K562 (cell line): ENCODE measurements around the gene HBQ1. TPM values are rescaled to one million over a fixed set of nuclear protein-coding genes. Genes with fewer than 3 reads are reported as not detected.

Experiments
- ARID1B ChIP-seq: fragments of 450-650 bp; IDR thresholded peaks from 2 replicates; pipeline ENCODE4 v1.6.1; 2016; ENCODE audit warnings: antibody characterized with exemption, mild to moderate bottlenecking, inconsistent platforms
- CTCF ChIP-seq, 3 experiments: IDR thresholded peaks in 2 of 3; conservative IDR thresholded peaks in 1 of 3; 2 replicates each; pipeline ENCODE4 v1.5.1; 2011 to 2012; ENCODE audit warnings: low read length in 3 of 3, mild to moderate bottlenecking in 3 of 3, control low read depth in 2 of 3, improper control_type of control experiment in 1 of 3, inconsistent platforms in 1 of 3, low read depth in 1 of 3, mixed read lengths in 1 of 3, moderate library complexity in 1 of 3; ENCODE audit not compliant: insufficient read depth in 2 of 3
- E2F6 ChIP-seq, 2 experiments: IDR thresholded peaks; 2 replicates each; pipeline ENCODE4 v1.6.1; 2011; ENCODE audit warnings: borderline replicate concordance in 1 of 2, control low read depth in 1 of 2, low read depth in 1 of 2, low read length in 1 of 2, mild to moderate bottlenecking in 1 of 2, mixed read lengths in 1 of 2, moderate library complexity in 1 of 2; ENCODE audit not compliant: insufficient read depth in 1 of 2, insufficient read length in 1 of 2, poor library complexity in 1 of 2, severe bottlenecking in 1 of 2; ENCODE audit errors: extremely low read depth in 1 of 2
- GATA2 ChIP-seq: sonication (generic); formaldehyde crosslinking; IDR thresholded peaks from 2 replicates; pipeline ENCODE4 v1.4.0; 2020; ENCODE audit warnings: mild to moderate bottlenecking, missing genetic modification reagents
- HLTF ChIP-seq: fragments of 450-650 bp; IDR thresholded peaks from 2 replicates; pipeline ENCODE4 v1.6.1; 2016
- IFI16 ChIP-seq: fragments of 250-450 bp; sonication (Bioruptor Pico); IDR thresholded peaks from 2 replicates; pipeline ENCODE4 v2.1.2; 2022; ENCODE audit warnings: mild to moderate bottlenecking, inconsistent platforms
- KDM1A ChIP-seq, 2 experiments: fragments of 450-650 bp; IDR thresholded peaks; 2 replicates each; pipeline ENCODE4 v1.6.1; 2016; ENCODE audit warnings: mild to moderate bottlenecking in 2 of 2
- MAFK ChIP-seq: IDR thresholded peaks from 2 replicates; pipeline ENCODE4 v1.6.1; 2011; ENCODE audit warnings: low read length, improper control_type of control experiment
- MAZ ChIP-seq, 2 experiments: fragments of 450-650 bp in 1 of 2; sonication (generic) in 1 of 2; formaldehyde crosslinking; IDR thresholded peaks in 1 of 2; conservative IDR thresholded peaks in 1 of 2; 2 replicates each; pipeline versions ENCODE4 v1.4.0 to v1.5.0; 2020; ENCODE audit warnings: mild to moderate bottlenecking in 1 of 2, missing genetic modification reagents in 1 of 2
- MTA2 ChIP-seq: fragments of 450-650 bp; IDR thresholded peaks from 2 replicates; pipeline ENCODE4 v1.6.1; 2016; ENCODE audit warnings: low read depth
- NCOR1 ChIP-seq: fragments of 450-650 bp; IDR thresholded peaks from 2 replicates; pipeline ENCODE4 v1.6.1; 2016; ENCODE audit warnings: mild to moderate bottlenecking, moderate library complexity
- NFE2 ChIP-seq: IDR thresholded peaks from 2 replicates; pipeline ENCODE4 v1.6.1; 2014; ENCODE audit warnings: antibody characterized with exemption, low read depth
- NFIC ChIP-seq: fragments of 450-650 bp; IDR thresholded peaks from 2 replicates; pipeline ENCODE4 v1.6.1; 2017; ENCODE audit warnings: mild to moderate bottlenecking, inconsistent platforms
- NR2C2 ChIP-seq, 2 experiments: fragments of 200-800 bp in 1 of 2; sonication (Bioruptor generic) in 1 of 2; sonication (generic) in 1 of 2; formaldehyde crosslinking in 1 of 2; IDR thresholded peaks; 2 replicates each; pipeline versions ENCODE4 v1.6.1 to v1.8.0; 2016 to 2022; ENCODE audit warnings: mild to moderate bottlenecking in 1 of 2, missing compliant biosample characterization in 1 of 2, missing genetic modification characterization in 1 of 2, missing genetic modification reagents in 1 of 2
- PHF20 ChIP-seq: fragments of 450-650 bp; IDR thresholded peaks from 2 replicates; pipeline ENCODE4 v1.6.1; 2018; ENCODE audit not compliant: partially characterized antibody
- PML ChIP-seq: IDR thresholded peaks from 2 replicates; pipeline ENCODE4 v1.6.1; 2012; ENCODE audit warnings: low read length, inconsistent platforms
- RB1 ChIP-seq: fragments of 450-650 bp; IDR thresholded peaks from 2 replicates; pipeline ENCODE4 v1.6.1; 2017; ENCODE audit warnings: low read depth, mild to moderate bottlenecking
- RCOR1 ChIP-seq, 2 experiments: IDR thresholded peaks; 2 replicates each; pipeline ENCODE4 v1.6.1; 2012; ENCODE audit warnings: low read depth in 2 of 2, low read length in 2 of 2, borderline replicate concordance in 1 of 2, improper control_type of control experiment in 1 of 2
- RFX5 ChIP-seq: IDR thresholded peaks from 2 replicates; pipeline ENCODE4 v1.6.1; 2011; ENCODE audit warnings: low read depth, mild to moderate bottlenecking, improper control_type of control experiment, low read length
- SMAD1 ChIP-seq: fragments of 150-350 bp; IDR thresholded peaks from 2 replicates; pipeline ENCODE4 v1.6.1; 2014; ENCODE audit warnings: low read length, low read depth; ENCODE audit not compliant: partially characterized antibody
- SMARCA4 ChIP-seq: fragments of 450-650 bp; IDR thresholded peaks from 2 replicates; pipeline ENCODE4 v1.6.1; 2016
- SRSF1 ChIP-seq: fragments of 200-400 bp; formaldehyde crosslinking; IDR thresholded peaks from 2 replicates; pipeline ENCODE4 v1.6.1; 2017; ENCODE audit warnings: mild to moderate bottlenecking, low read depth, low read length, moderate library complexity
- STAT5A ChIP-seq: IDR thresholded peaks from 2 replicates; pipeline ENCODE4 v1.6.1; 2012; ENCODE audit warnings: low read length, inconsistent platforms, borderline replicate concordance
- TAL1 ChIP-seq: fragments of 450-650 bp; IDR thresholded peaks from 2 replicates; pipeline ENCODE4 v1.6.1; 2016; ENCODE audit warnings: mild to moderate bottlenecking
- TBL1XR1 ChIP-seq, 2 experiments: IDR thresholded peaks; 2 replicates each; pipeline ENCODE4 v1.6.1; 2012; ENCODE audit warnings: improper control_type of control experiment in 2 of 2, low read length in 2 of 2, mild to moderate bottlenecking in 1 of 2
- TEAD4 ChIP-seq, 2 experiments: sonication (generic) in 1 of 2; formaldehyde crosslinking in 1 of 2; IDR thresholded peaks; 2 replicates each; pipeline versions ENCODE4 v1.6.1 to v1.8.0; 2012 to 2022; ENCODE audit warnings: borderline replicate concordance in 1 of 2, inconsistent platforms in 1 of 2, low read length in 1 of 2, mild to moderate bottlenecking in 1 of 2, missing genetic modification reagents in 1 of 2
- ZNF134 ChIP-seq: fragments of 250-450 bp; sonication (Bioruptor Pico); conservative IDR thresholded peaks from 2 replicates; pipeline ENCODE4 v1.4.0; 2020
- ZNF589 ChIP-seq: fragments of 200-800 bp; sonication (Bioruptor generic); IDR thresholded peaks from 2 replicates; pipeline ENCODE4 v1.6.1; 2016; ENCODE audit warnings: low read depth, missing genetic modification characterization, missing compliant biosample characterization
- ZNF707 ChIP-seq: fragments of 250-450 bp; sonication (Bioruptor Pico); conservative IDR thresholded peaks from 2 replicates; pipeline ENCODE4 v1.8.0; 2022; ENCODE audit warnings: inconsistent platforms, mild to moderate bottlenecking, moderate library complexity
- polyA plus RNA-seq, 8 experiments: library from polyadenylated mRNA; depleted of rRNA in 4 of 8; stranded (reverse) in 5 of 8; unstranded in 3 of 8; fragments of >200 nt; fragmentation: Nextera tagmentation in 2 of 8; fragmentation: Illumina TruSeq in 1 of 8; extraction: Ambion mirVana in 2 of 8; extraction: Trizol in 1 of 8; gene quantifications; 2 replicates each; pipeline versions ENCODE4 v1.2.1 to v1.2.3, GENCODE V29; 2011 to 2014; ENCODE audit warnings: inconsistent platforms in 1 of 8, missing spikeins in 1 of 8
- total RNA-seq, 7 experiments: library from RNA; depleted of rRNA in 6 of 7; stranded (reverse); fragments of >200 nt in 6 of 7; fragmentation: Illumina TruSeq in 2 of 7; extraction: Trizol in 2 of 7; gene quantifications; 2 replicates each; pipeline versions ENCODE4 v1.2.1 to v1.2.3, GENCODE V29; 2011 to 2021; ENCODE audit warnings: low replicate concordance in 1 of 7

Gene HBQ1
- total and polyA plus RNA-seq, 9 of the 15 experiments (the other 6 are each of a cell fraction or from before 2014, with no cell fraction given): 2.3 to 190 (median 19.8) TPM

- no peak for TF ChIP-seq PHF20
- peak; percentile 95 for TF ChIP-seq TAL1
- no peak for TF ChIP-seq HLTF
- TF ChIP-seq NFIC: peak; percentile 83
- TF ChIP-seq SRSF1: no peak
- TF ChIP-seq IFI16 (CRISPR knock-in tag): peak; percentile 68; the same call in 1 of the 2 replicates
- peak; percentile 96 for TF ChIP-seq NCOR1
- no peak for TF ChIP-seq RFX5
- TF ChIP-seq NFE2: peak; percentile 31; the same call in 1 of the 2 replicates
- TF ChIP-seq SMAD1: peak; percentile 42
- TF ChIP-seq MTA2: peak; percentile 89
- peak in 1 of 2 experiments; percentile 32 for TF ChIP-seq E2F6 (IDR thresholded peaks at IDR 0.05; ENCODE audit: borderline replicate concordance in 1 of 2, extremely low read depth in 1 of 2, insufficient read depth in 1 of 2, insufficient read length in 1 of 2, low read depth in 1 of 2, low read length in 1 of 2, poor library complexity in 1 of 2, severe bottlenecking in 1 of 2)
- peak; percentile 85 for TF ChIP-seq GATA2
- TF ChIP-seq MAZ (CRISPR knock-in tag; conservative IDR thresholded peaks at IDR 0.05 in 1 of 2, IDR thresholded peaks at IDR 0.05 in 1 of 2): peak; percentile 61 to 71; a peak in 3 of 4 replicates
- peak; percentile 65; the same call in 1 of the 2 replicates for TF ChIP-seq RB1
- TF ChIP-seq ZNF589 (CRISPR knock-in tag): peak; percentile 31; the same call in 1 of the 2 replicates
- 0 out of 2 replicates have a peak, but pooled peaks have one; percentile 15 for TF ChIP-seq ZNF707 (CRISPR knock-in tag)
- TF ChIP-seq STAT5A: peak; percentile 88
- peak; percentile 90 for TF ChIP-seq SMARCA4
- no peak for TF ChIP-seq NR2C2 (CRISPR knock-in tag; IDR thresholded peaks at IDR 0.05)
- TF ChIP-seq NR2C2 (tag; IDR thresholded peaks at IDR 0.05): peak; percentile 68
- 0 out of 2 replicates have a peak, but pooled peaks have one; percentile 25 for TF ChIP-seq ZNF134 (CRISPR knock-in tag)
- peak; percentile 78 to 88 for TF ChIP-seq KDM1A (IDR thresholded peaks at IDR 0.05)
- TF ChIP-seq ARID1B: peak; percentile 97
- TF ChIP-seq TBL1XR1 (IDR thresholded peaks at IDR 0.05; ENCODE audit: low read length in 2 of 2): peak; percentile 82; a peak in 3 of 4 replicates
- peak; percentile 23; the same call in 1 of the 2 replicates for TF ChIP-seq MAFK
- TF ChIP-seq PML: peak; percentile 91
- TF ChIP-seq CTCF (IDR thresholded peaks at IDR 0.05 in 2 of 3, conservative IDR thresholded peaks at IDR 0.05 in 1 of 3; ENCODE audit: insufficient read depth in 2 of 3, low read depth in 1 of 3, low read length in 3 of 3): peak; percentile 25 to 36 (median 26); a peak in 3 of 6 replicates
- TF ChIP-seq RCOR1 (IDR thresholded peaks at IDR 0.05; ENCODE audit: borderline replicate concordance in 1 of 2, low read depth in 2 of 2, low read length in 2 of 2): peak; percentile 78 to 85; a peak in 2 of 4 replicates
- peak; percentile 95 for TF ChIP-seq TEAD4 (IDR thresholded peaks at IDR 0.05; ENCODE audit: low read length)
- no peak for TF ChIP-seq TEAD4 (CRISPR knock-in tag; IDR thresholded peaks at IDR 0.05; ENCODE audit: borderline replicate concordance)
Measured at GRCh38 chr16:143047-143446, 37.2 kb upstream of the HBQ1 start (continued).
